ENCODE measurements around the gene ADNP. TPM values are rescaled to one million over a fixed set of nuclear protein-coding genes. Genes with fewer than 3 reads are reported as not detected.

ADNP gene
- total and polyA plus RNA-seq, 2 experiments from 2014 or later = 95.0 to 106 TPM

DNA sequence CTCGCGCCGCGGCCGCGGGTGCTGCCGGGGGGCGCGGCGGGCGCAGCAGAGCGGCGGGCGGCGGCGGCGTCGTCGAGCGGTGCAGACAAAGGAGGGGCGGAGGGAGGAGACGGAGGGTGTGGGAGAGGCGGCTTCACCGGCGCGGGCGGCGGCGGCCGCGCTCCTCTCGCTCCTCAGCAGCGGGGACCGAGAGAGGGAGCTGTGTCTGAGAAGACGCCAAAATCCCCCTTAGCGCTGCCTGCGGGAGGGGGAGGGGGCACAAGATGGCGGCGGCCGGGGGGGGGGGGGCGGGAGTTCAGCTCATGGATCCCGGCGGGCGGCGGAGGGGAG, 296 bp downstream of the ADNP start:
- peak; percentile 3; the same call in 1 of the 3 replicates for ATAC-seq
- no peak overlapping the region for H3K4me2 ChIP-seq
- Mint-ChIP-seq H3K9me3 (peaks cover 7% of the 10 kb centered on the region; the same call in 2 of the 3 replicates), H3K4me1 (peaks cover 40% of the 10 kb centered on the region), H3K27me3 (ENCODE audit: insufficient read depth, low read depth, poor library complexity) (peaks cover 18% of the 10 kb centered on the region), H3K4me3 (peak overlapping the region; percentile 80; the same call in 2 of the 3 replicates), H3K27ac (peak overlapping the region; percentile 99), H3K36me3 (ENCODE audit: low read depth) (peaks cover 76% of the 10 kb centered on the region)
- H2AFZ ChIP-seq = no peak overlapping the region
- H3K79me2 ChIP-seq (replicated peaks; ENCODE audit: insufficient read depth) = peaks cover 42% of the 10 kb centered on the region
- H4K20me1 ChIP-seq (replicated peaks; ENCODE audit: insufficient read depth) = peaks cover 30% of the 10 kb centered on the region
- H3K36me3 ChIP-seq (ENCODE audit: insufficient read depth) = peaks cover 13% of the 10 kb centered on the region; the same call in 1 of the 2 replicates
- H3K4me1 ChIP-seq (ENCODE audit: insufficient read depth) = peaks cover 36% of the 10 kb centered on the region
- no peaks in the 10 kb centered on the region for H3K9me2 ChIP-seq (ENCODE audit: insufficient read depth)
- H3K27ac ChIP-seq (ENCODE audit: low read depth) = no peak overlapping the region
- TF ChIP-seq EZH2phosphoT487 (IDR thresholded peaks at IDR 0.05; ENCODE audit: unreplicated experiment) (no peak), CREB1 (CRISPR knock-in tag; IDR thresholded peaks at IDR 0.05; ENCODE audit: low read depth) (no peak), ZNF331 (CRISPR knock-in tag; IDR thresholded peaks at IDR 0.05; ENCODE audit: low read depth) (no peak), POLR2AphosphoS5 (IDR thresholded peaks at IDR 0.05; ENCODE audit: low read depth) (no peak; the same call in 1 of the 2 replicates), NANOG (IDR thresholded peaks at IDR 0.05; ENCODE audit: borderline replicate concordance) (no peak), STAT1 (IDR thresholded peaks at IDR 0.05; ENCODE audit: unreplicated experiment) (no peak), EZH2 (IDR thresholded peaks at IDR 0.05; ENCODE audit: low read depth, unreplicated experiment) (no peak), JUNB (IDR thresholded peaks at IDR 0.05; ENCODE audit: unreplicated experiment) (no peak), ZNF114 (CRISPR knock-in tag; IDR thresholded peaks at IDR 0.05) (no peak)
- TF ChIP-seq, protein P1, sequence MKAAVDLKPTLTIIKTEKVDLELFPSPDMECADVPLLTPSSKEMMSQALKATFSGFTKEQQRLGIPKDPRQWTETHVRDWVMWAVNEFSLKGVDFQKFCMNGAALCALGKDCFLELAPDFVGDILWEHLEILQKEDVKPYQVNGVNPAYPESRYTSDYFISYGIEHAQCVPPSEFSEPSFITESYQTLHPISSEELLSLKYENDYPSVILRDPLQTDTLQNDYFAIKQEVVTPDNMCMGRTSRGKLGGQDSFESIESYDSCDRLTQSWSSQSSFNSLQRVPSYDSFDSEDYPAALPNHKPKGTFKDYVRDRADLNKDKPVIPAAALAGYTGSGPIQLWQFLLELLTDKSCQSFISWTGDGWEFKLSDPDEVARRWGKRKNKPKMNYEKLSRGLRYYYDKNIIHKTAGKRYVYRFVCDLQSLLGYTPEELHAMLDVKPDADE (IDR thresholded peaks at IDR 0.05) = no peak
- TF ChIP-seq, protein P2, sequence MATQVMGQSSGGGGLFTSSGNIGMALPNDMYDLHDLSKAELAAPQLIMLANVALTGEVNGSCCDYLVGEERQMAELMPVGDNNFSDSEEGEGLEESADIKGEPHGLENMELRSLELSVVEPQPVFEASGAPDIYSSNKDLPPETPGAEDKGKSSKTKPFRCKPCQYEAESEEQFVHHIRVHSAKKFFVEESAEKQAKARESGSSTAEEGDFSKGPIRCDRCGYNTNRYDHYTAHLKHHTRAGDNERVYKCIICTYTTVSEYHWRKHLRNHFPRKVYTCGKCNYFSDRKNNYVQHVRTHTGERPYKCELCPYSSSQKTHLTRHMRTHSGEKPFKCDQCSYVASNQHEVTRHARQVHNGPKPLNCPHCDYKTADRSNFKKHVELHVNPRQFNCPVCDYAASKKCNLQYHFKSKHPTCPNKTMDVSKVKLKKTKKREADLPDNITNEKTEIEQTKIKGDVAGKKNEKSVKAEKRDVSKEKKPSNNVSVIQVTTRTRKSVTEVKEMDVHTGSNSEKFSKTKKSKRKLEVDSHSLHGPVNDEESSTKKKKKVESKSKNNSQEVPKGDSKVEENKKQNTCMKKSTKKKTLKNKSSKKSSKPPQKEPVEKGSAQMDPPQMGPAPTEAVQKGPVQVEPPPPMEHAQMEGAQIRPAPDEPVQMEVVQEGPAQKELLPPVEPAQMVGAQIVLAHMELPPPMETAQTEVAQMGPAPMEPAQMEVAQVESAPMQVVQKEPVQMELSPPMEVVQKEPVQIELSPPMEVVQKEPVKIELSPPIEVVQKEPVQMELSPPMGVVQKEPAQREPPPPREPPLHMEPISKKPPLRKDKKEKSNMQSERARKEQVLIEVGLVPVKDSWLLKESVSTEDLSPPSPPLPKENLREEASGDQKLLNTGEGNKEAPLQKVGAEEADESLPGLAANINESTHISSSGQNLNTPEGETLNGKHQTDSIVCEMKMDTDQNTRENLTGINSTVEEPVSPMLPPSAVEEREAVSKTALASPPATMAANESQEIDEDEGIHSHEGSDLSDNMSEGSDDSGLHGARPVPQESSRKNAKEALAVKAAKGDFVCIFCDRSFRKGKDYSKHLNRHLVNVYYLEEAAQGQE (IDR thresholded peaks at IDR 0.05; ENCODE audit: unreplicated experiment) = no peak
- TF ChIP-seq, protein P3, sequence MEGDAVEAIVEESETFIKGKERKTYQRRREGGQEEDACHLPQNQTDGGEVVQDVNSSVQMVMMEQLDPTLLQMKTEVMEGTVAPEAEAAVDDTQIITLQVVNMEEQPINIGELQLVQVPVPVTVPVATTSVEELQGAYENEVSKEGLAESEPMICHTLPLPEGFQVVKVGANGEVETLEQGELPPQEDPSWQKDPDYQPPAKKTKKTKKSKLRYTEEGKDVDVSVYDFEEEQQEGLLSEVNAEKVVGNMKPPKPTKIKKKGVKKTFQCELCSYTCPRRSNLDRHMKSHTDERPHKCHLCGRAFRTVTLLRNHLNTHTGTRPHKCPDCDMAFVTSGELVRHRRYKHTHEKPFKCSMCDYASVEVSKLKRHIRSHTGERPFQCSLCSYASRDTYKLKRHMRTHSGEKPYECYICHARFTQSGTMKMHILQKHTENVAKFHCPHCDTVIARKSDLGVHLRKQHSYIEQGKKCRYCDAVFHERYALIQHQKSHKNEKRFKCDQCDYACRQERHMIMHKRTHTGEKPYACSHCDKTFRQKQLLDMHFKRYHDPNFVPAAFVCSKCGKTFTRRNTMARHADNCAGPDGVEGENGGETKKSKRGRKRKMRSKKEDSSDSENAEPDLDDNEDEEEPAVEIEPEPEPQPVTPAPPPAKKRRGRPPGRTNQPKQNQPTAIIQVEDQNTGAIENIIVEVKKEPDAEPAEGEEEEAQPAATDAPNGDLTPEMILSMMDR (conservative IDR thresholded peaks at IDR 0.05; ENCODE audit: low read depth in 2 of 2) = no peak
- TF ChIP-seq, protein P4, sequence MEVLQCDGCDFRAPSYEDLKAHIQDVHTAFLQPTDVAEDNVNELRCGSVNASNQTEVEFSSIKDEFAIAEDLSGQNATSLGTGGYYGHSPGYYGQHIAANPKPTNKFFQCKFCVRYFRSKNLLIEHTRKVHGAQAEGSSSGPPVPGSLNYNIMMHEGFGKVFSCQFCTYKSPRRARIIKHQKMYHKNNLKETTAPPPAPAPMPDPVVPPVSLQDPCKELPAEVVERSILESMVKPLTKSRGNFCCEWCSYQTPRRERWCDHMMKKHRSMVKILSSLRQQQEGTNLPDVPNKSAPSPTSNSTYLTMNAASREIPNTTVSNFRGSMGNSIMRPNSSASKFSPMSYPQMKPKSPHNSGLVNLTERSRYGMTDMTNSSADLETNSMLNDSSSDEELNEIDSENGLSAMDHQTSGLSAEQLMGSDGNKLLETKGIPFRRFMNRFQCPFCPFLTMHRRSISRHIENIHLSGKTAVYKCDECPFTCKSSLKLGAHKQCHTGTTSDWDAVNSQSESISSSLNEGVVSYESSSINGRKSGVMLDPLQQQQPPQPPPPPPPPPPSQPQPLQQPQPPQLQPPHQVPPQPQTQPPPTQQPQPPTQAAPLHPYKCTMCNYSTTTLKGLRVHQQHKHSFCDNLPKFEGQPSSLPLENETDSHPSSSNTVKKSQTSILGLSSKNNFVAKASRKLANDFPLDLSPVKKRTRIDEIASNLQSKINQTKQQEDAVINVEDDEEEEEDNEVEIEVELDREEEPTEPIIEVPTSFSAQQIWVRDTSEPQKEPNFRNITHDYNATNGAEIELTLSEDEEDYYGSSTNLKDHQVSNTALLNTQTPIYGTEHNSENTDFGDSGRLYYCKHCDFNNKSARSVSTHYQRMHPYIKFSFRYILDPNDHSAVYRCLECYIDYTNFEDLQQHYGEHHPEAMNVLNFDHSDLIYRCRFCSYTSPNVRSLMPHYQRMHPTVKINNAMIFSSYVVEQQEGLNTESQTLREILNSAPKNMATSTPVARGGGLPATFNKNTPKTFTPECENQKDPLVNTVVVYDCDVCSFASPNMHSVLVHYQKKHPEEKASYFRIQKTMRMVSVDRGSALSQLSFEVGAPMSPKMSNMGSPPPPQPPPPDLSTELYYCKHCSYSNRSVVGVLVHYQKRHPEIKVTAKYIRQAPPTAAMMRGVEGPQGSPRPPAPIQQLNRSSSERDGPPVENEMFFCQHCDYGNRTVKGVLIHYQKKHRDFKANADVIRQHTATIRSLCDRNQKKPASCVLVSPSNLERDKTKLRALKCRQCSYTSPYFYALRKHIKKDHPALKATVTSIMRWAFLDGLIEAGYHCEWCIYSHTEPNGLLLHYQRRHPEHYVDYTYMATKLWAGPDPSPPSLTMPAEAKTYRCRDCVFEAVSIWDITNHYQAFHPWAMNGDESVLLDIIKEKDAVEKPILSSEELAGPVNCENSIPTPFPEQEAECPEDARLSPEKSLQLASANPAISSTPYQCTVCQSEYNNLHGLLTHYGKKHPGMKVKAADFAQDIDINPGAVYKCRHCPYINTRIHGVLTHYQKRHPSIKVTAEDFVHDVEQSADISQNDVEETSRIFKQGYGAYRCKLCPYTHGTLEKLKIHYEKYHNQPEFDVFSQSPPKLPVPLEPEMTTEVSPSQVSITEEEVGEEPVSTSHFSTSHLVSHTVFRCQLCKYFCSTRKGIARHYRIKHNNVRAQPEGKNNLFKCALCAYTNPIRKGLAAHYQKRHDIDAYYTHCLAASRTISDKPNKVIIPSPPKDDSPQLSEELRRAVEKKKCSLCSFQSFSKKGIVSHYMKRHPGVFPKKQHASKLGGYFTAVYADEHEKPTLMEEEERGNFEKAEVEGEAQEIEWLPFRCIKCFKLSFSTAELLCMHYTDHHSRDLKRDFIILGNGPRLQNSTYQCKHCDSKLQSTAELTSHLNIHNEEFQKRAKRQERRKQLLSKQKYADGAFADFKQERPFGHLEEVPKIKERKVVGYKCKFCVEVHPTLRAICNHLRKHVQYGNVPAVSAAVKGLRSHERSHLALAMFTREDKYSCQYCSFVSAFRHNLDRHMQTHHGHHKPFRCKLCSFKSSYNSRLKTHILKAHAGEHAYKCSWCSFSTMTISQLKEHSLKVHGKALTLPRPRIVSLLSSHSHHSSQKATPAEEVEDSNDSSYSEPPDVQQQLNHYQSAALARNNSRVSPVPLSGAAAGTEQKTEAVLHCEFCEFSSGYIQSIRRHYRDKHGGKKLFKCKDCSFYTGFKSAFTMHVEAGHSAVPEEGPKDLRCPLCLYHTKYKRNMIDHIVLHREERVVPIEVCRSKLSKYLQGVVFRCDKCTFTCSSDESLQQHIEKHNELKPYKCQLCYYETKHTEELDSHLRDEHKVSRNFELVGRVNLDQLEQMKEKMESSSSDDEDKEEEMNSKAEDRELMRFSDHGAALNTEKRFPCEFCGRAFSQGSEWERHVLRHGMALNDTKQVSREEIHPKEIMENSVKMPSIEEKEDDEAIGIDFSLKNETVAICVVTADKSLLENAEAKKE (CRISPR knock-in tag; IDR thresholded peaks at IDR 0.05) = no peak
- DNase-seq (ENCODE audit: low spot score) = no peak
- no peaks in the 10 kb centered on the region for H3K27me3 ChIP-seq (ENCODE audit: insufficient read depth)
- peak overlapping the region; percentile 48; the same call in 1 of the 2 replicates for H3K4me3 ChIP-seq
- 0 out of 2 replicates have a peak, but pooled peaks cover 7% of the 10 kb centered on the region for H3F3A ChIP-seq (replicated peaks; ENCODE audit: low read depth)
